Measurements from ENCODE around the gene TBC1D22A. TPM values are rescaled to one million over a fixed set of nuclear protein-coding genes. Genes with fewer than 3 reads are reported as not detected.

TBC1D22A gene
- polyA plus RNA-seq, 1 experiment = 24.2 TPM

DNA sequence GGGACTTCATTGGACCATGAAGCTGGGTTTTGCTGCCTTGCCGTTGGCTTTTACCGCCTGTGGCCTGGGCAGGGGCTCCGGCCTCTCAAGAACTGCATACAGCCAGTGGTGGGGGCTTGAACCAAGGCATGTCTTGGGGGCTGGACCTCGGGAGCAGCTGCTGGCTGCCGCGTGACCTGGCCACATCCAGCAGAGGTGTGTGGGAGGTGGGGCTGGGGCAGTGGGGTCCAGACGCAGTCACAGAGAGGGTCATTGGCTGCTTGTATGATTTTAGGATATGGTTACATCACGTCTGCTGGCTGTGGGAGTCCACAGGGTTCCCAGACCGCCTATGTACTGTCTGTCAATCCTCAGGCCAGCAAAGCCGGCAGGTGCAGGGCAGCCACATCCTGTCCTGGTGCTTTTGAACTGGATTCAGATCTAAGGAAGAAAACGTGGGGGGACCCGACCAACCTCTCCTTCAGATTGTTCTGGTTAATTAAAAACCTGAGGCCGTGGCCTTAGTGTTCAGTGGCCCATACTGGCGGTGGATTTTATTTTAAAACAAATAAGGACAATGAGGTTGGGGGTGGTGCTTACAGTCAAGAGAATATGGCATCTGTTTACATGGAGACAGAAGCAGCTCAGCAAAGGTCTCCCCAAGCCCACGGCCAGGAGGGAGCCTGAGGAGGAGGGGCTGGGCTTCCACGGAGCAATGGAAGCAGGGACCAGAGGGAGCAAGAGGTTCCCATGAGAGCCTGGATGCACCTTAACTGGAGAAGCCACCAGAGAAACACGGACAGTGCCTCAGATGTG is 426.0 kb downstream of the TBC1D22A start:
- Histone ChIP-seq H3K27me3 (ENCODE audit: control insufficient read depth, insufficient read depth, low read length) (no peaks in the 10 kb centered on the region; the same call in 1 of the 2 replicates), H3K4me3 (ENCODE audit: low read depth, low read length) (no peak overlapping the region), H3K36me3 (ENCODE audit: control insufficient read depth, insufficient read depth, low read length) (no peaks in the 10 kb centered on the region)
- DNase-seq (ENCODE audit: low read depth) = no peak
- ChIA-PET POLR2A (no interaction called here), CTCF (no interaction called here)
- TF ChIP-seq, protein P1, sequence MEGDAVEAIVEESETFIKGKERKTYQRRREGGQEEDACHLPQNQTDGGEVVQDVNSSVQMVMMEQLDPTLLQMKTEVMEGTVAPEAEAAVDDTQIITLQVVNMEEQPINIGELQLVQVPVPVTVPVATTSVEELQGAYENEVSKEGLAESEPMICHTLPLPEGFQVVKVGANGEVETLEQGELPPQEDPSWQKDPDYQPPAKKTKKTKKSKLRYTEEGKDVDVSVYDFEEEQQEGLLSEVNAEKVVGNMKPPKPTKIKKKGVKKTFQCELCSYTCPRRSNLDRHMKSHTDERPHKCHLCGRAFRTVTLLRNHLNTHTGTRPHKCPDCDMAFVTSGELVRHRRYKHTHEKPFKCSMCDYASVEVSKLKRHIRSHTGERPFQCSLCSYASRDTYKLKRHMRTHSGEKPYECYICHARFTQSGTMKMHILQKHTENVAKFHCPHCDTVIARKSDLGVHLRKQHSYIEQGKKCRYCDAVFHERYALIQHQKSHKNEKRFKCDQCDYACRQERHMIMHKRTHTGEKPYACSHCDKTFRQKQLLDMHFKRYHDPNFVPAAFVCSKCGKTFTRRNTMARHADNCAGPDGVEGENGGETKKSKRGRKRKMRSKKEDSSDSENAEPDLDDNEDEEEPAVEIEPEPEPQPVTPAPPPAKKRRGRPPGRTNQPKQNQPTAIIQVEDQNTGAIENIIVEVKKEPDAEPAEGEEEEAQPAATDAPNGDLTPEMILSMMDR (IDR thresholded peaks at IDR 0.05; ENCODE audit: insufficient read depth, low read depth, low read length) = no peak

DNA sequence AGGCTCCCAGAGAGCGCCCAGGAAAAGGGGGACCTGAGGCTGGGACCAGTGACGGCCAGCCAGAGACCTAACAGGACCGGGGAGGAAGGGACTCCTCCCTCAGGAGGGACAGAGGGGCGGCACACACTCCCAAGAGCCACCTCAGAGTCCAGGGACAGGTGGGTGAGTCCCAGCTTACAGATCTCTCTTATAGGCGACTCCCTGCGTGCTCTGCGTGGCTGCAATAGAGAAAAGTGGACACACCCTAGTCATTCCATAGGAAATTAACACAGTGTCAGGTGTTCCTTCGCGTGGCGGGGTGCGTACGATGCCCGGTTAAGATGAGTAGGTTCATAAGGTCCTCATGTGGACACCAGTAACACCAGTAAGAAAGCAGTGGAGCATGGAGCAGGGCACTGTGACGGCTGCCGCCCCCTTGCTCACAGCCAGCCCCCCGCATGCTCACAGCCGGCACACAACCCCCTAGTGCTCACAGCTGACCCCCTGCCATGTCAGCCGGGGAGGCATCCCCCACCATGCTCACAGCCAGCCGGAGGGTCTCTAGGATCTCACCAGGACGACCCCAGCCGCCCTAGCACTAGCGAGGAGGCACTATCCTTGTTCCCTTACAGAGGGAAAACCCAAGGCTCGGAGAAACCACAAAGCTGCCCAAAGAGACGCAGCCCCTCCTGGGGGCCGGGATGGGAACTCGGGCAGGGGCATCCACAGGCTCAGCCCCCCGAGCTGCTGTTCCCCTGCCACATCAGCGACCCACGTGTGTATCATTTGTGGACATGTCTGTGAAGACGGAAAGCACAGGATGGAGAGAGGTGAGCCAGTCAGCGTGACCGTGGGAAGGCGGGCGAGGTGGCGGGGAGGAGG is 426.8 kb downstream of the TBC1D22A start:
- DNase-seq (ENCODE audit: low read depth) = no peak
- no peaks in the 10 kb centered on the region; the same call in 1 of the 2 replicates for H3K27me3 ChIP-seq (ENCODE audit: control insufficient read depth, insufficient read depth, low read length)
- TF ChIP-seq, protein P1 (IDR thresholded peaks at IDR 0.05; ENCODE audit: insufficient read depth, low read depth, low read length) = no peak
- POLR2A ChIA-PET = no interaction called here
- no peaks in the 10 kb centered on the region for H3K36me3 ChIP-seq (ENCODE audit: control insufficient read depth, insufficient read depth, low read length)
- H3K4me3 ChIP-seq (ENCODE audit: low read depth, low read length) = no peak overlapping the region
- CTCF ChIA-PET = no interaction called here

DNA sequence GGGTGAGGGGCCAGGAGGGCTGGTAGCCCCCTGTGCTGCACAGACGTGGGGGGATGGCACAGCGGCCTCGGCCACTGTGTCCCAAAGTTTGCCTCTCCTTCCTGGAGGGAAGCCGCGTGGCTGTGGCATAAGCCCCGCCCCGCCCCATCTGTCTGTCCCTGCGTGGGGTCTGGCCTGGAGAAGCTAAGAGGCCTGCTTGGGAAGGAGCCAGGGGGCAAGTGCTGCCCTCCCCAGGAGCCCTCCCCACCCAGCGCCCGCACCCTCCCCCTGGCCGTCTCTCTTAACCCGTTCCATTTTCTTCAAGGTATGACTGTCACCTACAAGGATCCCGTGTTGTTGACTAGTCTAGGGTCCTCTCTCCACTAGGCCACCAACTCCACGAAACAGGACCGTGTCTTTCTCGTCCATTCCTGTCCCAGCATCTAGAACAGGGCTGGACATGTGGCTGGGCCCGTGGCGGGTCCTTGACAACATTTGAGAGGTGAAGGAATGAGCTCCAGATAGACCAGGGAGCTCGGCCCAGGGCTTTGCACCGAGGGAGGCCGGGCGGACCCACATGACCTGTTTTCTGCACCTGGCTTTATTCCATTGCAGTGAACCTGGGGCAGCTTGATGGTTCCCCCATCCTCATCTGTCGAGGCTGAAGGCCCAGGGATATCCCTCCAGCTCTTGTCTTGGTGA is 428.0 kb downstream of the TBC1D22A start:
- Histone ChIP-seq H3K36me3 (ENCODE audit: control insufficient read depth, insufficient read depth, low read length) (no peaks in the 10 kb centered on the region), H3K27me3 (ENCODE audit: control insufficient read depth, insufficient read depth, low read length) (no peaks in the 10 kb centered on the region; the same call in 1 of the 2 replicates), H3K4me3 (ENCODE audit: low read depth, low read length) (no peak overlapping the region)
- no peak for DNase-seq (ENCODE audit: low read depth)
- ChIA-PET POLR2A (no interaction called here), CTCF (no interaction called here)
- TF ChIP-seq, protein P1 (IDR thresholded peaks at IDR 0.05; ENCODE audit: insufficient read depth, low read depth, low read length) = no peak

DNA sequence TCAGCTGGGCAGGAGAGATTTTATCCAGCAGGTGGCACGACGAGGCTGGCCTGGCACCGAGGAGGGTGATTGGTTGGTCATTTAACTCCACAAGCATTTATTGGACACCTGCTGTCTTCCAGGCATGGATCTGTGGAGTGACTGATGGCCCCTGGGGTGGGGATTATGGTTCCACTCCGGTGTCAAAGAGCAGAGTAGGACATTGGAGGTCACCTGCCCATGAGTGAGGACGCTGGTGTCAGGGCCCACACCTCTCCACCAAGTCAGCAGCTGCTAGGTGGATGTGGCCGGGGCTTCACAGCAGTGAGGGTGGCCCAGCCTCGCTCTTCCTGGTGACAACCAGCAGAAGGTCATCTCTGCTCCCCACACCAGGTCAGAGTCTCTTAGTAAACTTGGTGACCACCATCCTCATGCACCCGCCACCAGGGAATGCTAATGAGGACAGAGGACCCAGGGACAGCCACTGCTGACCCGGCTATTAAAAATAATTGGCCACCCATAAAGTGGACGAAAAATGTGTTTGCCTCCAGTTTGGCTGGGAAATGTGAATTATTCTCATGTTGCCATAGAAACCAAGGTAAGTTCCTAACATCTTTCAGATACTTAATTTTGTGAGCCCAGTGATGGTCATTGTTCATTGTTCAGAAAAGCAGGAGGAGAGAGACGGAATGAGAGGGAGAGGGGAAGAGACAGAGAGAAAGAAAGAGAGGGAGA is 428.7 kb downstream of the TBC1D22A start:
- H3K4me3 ChIP-seq (ENCODE audit: low read depth, low read length) = no peak overlapping the region
- POLR2A ChIA-PET = no interaction called here
- DNase-seq (ENCODE audit: low read depth) = no peak
- H3K36me3 ChIP-seq (ENCODE audit: control insufficient read depth, insufficient read depth, low read length) = no peaks in the 10 kb centered on the region
- CTCF ChIA-PET = no interaction called here
- no peaks in the 10 kb centered on the region; the same call in 1 of the 2 replicates for H3K27me3 ChIP-seq (ENCODE audit: control insufficient read depth, insufficient read depth, low read length)
- TF ChIP-seq, protein P1 (IDR thresholded peaks at IDR 0.05; ENCODE audit: insufficient read depth, low read depth, low read length) = no peak
